ENCODE results near the gene WIPI1.

WIPI1 gene

DNA sequence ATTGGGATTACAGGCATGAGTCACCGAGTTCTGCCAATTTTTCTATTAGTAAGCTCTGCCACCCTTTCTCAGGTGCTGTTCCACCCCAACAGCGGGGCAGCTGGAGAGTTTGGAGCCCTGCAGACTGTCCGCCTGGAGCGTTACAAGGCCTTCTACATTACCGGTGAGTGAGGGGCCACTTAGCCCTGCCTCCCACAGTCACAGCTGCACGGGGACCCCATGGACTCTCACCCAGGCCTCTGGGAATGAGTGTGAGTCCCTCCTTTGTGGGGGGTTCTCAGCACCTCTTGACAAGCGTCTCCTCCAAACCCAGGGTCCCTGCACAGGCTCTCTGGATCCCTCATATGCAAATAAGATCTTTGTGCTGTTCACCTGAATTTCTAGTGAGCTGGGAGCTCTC is 56.0 kb downstream of the WIPI1 start:
- TF ChIP-seq CTCF (IDR thresholded peaks at IDR 0.05; ENCODE audit: low read depth, low read length) = no peak
- no peak overlapping the region for H3K4me3 ChIP-seq (ENCODE audit: low read depth, low read length)
- no peak for DNase-seq (ENCODE audit: low read depth, low spot score)
- in situ Hi-C loops (cut with HindIII; ENCODE audit: low sequenced_read_pairs) = no loop called here

- H3K4me3 ChIP-seq (ENCODE audit: low read depth, low read length) = no peak overlapping the region
- in situ Hi-C loops (cut with HindIII; ENCODE audit: low sequenced_read_pairs) = no loop called here
- no peak for DNase-seq (ENCODE audit: low read depth, low spot score)
- TF ChIP-seq CTCF (IDR thresholded peaks at IDR 0.05; ENCODE audit: low read depth, low read length) = no peak
Measured at GRCh38 chr17:68400404-68400735, 56.9 kb downstream of the WIPI1 start.

GRCh38 chr17:68399638-68400403 is 57.5 kb downstream of the WIPI1 start:
- DNase-seq (ENCODE audit: low read depth, low spot score) = peak; percentile 65
- no peak overlapping the region for H3K4me3 ChIP-seq (ENCODE audit: low read depth, low read length)
- in situ Hi-C loops (cut with HindIII; ENCODE audit: low sequenced_read_pairs) = no loop called here
- TF ChIP-seq CTCF (IDR thresholded peaks at IDR 0.05; ENCODE audit: low read depth, low read length) = no peak

DNA sequence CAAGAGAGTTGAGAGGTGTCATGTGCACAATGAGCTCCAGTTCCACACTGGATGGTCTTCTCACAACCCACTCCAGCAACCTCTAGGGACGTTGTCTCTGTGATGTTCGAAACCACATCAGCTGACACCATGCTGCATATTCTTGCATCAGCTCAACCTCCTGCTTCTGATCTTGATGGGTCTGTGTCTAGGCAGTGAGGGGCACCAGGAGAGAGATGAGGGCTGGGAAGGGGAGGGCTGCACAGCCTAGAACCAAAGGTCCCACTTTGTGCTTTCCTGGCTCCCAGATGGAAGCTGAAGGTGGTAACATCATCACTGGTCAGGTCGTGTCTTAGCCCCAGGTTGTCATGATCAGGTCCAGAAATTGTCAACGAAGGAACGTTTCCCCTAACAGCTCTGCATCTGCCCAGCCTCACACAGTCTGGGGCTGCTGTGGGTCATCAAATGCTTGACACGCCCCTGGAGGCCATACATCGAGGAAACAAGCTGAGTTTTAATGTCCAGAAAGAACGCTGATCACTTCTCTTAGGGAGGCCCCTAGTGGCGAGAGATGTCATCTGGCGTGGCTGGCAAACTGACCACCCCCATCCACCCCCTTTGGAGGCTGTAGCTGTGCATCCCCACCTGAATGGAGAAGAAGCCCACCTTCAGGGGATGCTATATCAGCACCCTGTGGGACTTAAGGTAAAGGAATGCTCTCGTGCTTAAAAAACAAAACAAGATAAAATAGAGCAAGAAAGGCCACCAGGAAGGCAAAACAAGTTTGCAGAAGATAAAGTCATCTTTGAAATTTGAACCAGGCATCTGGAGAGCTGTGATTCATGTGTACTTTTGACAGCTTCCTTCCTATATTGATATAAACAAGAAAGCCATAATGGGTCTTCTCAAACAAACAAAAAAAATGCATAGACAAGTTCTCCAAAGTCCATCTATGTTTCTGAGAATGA is 58.3 kb downstream of the WIPI1 start:
- TF ChIP-seq CTCF (IDR thresholded peaks at IDR 0.05; ENCODE audit: low read depth, low read length) = peak; percentile 90
- in situ Hi-C loops (cut with HindIII; ENCODE audit: low sequenced_read_pairs) = no loop called here
- no peak overlapping the region for H3K4me3 ChIP-seq (ENCODE audit: low read depth, low read length)
- DNase-seq (ENCODE audit: low read depth, low spot score) = peak; percentile 76

DNA sequence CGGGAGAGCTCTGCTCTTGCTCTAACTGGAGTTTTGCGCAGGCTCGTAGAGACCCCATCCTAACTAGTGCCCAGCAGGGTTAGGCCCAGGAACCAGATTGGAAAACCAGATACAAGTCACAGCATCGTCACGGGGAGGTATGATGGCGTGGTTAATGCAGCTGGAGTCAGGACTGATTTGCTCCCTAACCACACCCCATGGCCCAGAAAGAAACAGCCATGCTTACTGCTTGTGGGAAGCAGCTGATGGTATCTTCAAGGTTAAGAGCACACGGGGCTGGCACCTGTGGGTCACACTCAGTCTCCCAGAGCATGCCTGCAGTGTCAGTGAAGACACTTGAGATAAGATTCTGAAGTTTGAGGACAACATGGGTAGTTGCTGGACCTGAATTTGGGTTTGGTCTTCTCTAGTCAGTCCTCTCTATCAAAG is 60.2 kb downstream of the WIPI1 start:
- no peak overlapping the region for H3K4me3 ChIP-seq (ENCODE audit: low read depth, low read length)
- in situ Hi-C loops (cut with HindIII; ENCODE audit: low sequenced_read_pairs) = no loop called here
- TF ChIP-seq CTCF (IDR thresholded peaks at IDR 0.05; ENCODE audit: low read depth, low read length) = no peak
- no peak for DNase-seq (ENCODE audit: low read depth, low spot score)

GRCh38 chr17:68396226-68397107 is 60.8 kb downstream of the WIPI1 start:
- no peak overlapping the region for H3K4me3 ChIP-seq (ENCODE audit: low read depth, low read length)
- no peak for TF ChIP-seq CTCF (IDR thresholded peaks at IDR 0.05; ENCODE audit: low read depth, low read length)
- DNase-seq (ENCODE audit: low read depth, low spot score) = no peak
- in situ Hi-C loops (cut with HindIII; ENCODE audit: low sequenced_read_pairs) = no loop called here

All from astrocyte of the spinal cord (primary cell).